Adrenal gland (tissue), 5 donors: Measurements from ENCODE around the gene CENPP.

Source experiments
- CTCF ChIP-seq, 6 experiments: fragments of 450-650 bp in 4 of 6; fragments of 200-600 bp in 2 of 6; sonication (generic) in 1 of 6; IDR thresholded peaks; 1 replicate in 5 of 6; 2 replicates in 1 of 6; pipeline versions ENCODE4 v1.5.1 to v1.8.0; 2016 to 2021; ENCODE audit warnings: antibody characterized with exemption in 6 of 6, mild to moderate bottlenecking in 2 of 6, moderate library complexity in 1 of 6
- POLR2A ChIP-seq, 2 donors: fragments of 450-650 bp; IDR thresholded peaks; one replicate each; pipeline ENCODE4 v1.6.1; 2017; ENCODE audit warnings: antibody characterized with exemption in 2 of 2, mild to moderate bottlenecking in 2 of 2, moderate library complexity in 1 of 2
- donor health status: DM: no; HTN: no; CAD: no.

GRCh38 chr9:92439921-92440750 lies 114.4 kb downstream of the CENPP start:
- TF ChIP-seq CTCF (IDR thresholded peaks at IDR 0.05) (no peak), POLR2A (IDR thresholded peaks at IDR 0.05) (no peak)
